Superior temporal gyrus (tissue), 1 donor: ENCODE measurements around the gene SAP30BP.
A peak's percentile ranks its signal among the peaks of the same experiment; 100 is the strongest.

ENCODE experiments used
- DNase-seq: peaks from one replicate; pipeline ENCODE4 v3.0.0-alpha.2; 2016; ENCODE audit errors: extremely low spot score

The SAP30BP gene

DNA sequence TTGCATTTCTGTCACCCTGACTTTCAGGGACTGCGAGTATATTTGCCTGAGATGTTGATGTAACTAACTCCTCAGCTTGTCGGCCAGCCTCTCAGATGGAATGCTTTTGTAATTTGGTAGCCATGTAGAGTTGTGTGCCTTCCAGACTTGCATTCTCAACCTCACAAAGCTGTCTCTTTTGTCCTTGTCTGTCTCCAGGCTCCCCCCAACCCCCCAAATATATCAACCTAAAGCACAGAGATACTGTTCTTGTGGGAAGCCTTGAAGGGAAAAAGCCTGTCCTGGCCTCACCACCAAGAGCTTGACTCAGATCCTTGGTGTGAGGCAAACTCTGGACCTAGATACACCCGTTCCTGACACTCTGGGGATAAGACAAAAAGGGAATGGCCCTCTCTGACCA, 18.4 kb downstream of the SAP30BP start:
- DNase-seq: no peak

- peak; percentile 34 for DNase-seq
Observed at GRCh38 chr17:75688209-75688825, 21.2 kb downstream of the SAP30BP start.

GRCh38 chr17:75689441-75689873, 22.3 kb downstream of the SAP30BP start:
- no peak for DNase-seq

- no peak for DNase-seq
Observed at GRCh38 chr17:75691371-75691791, 24.2 kb downstream of the SAP30BP start.

DNA sequence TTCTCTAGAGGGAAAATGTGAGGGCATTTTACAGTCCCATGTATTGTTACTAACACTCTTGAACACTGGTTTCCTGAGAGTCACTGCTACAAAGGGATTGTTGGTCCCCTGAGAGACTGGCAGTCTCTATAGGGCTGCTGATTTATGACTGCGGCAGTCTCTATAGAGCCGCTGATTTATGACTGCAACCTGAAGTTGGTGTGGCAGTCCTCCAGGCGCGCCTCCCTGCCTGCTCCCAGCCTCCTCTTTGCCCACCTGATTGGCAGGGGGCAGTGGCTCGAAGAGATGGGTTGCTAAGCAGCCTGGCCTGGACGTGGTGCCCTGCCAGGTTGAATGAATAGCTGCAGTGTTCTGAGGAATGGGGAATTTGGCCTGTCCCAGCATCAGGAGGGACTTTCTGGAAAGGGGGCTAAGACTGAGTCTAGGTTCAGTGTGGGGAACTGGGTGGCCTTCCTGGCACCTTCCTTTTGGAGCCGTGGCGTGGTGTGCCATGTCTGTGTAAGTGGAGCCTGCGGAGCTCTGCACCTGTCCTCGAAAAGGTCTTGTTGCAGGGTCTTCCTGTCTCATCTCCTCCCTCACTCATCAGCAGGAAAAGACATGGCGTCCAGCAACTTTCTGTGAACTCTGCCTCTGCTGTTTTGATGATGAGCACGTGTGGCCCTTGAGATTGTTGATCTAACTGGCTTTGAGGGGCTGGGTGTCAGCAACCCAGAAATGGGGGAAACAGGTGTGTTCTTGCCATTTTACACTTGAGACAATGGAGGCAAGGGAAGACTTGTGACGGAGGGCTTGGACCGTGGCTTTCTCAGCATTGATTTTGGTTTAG, 24.9 kb downstream of the SAP30BP start:
- peak; percentile 69 for DNase-seq

- peak; percentile 41 for DNase-seq
Observed at GRCh38 chr17:75692976-75693375, 25.8 kb downstream of the SAP30BP start.

DNA sequence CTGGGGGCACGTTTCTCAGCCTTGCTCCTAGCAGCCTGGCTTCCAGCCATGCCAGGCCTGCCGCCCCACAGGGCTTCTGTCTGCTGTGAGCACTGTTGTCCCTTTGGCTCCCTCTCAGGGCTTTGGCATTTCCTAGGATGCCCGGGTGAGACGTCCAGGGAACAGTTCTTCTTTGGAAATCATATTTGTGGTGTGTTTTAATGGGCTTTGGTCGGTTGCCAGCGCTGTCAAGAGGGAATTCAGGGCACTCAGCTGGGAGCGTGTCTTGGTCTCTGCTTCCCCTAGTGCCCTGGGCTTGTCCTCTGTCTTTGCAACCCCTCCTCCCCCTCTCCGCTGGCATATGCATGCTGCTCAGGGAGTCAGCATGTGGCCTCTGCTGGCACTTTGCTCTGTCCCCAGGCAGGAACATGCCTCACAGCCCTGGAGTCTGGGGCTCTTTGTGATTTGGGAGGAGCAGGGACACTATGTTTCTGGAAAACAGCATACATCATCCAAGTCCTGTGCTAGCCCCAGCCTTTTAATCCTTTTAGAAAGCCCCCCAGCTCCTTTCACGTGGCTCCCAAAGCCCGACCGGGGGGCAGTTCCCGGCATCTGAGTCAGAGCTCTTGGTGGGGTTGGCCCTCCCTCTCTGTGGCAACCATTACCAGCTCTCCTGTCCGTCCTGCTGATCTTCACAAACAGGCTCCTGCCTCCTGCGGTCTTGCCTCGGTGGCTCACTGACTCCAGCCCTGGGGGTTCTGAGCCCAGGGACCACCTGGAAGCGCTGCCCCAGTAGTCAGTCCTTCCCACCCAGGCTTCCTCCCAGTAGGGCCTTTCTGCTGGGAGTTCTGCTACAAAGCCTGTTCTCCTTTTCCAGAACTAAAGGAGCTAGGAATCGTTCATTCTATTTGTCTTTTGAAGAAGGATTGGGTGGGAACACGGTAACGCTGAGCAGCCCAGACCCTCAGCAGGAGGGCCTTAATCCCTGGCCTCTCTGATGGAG, 26.7 kb downstream of the SAP30BP start:
- DNase-seq: peak; percentile 94

GRCh38 chr17:75694536-75694935, 27.4 kb downstream of the SAP30BP start:
- peak; percentile 60 for DNase-seq

DNA sequence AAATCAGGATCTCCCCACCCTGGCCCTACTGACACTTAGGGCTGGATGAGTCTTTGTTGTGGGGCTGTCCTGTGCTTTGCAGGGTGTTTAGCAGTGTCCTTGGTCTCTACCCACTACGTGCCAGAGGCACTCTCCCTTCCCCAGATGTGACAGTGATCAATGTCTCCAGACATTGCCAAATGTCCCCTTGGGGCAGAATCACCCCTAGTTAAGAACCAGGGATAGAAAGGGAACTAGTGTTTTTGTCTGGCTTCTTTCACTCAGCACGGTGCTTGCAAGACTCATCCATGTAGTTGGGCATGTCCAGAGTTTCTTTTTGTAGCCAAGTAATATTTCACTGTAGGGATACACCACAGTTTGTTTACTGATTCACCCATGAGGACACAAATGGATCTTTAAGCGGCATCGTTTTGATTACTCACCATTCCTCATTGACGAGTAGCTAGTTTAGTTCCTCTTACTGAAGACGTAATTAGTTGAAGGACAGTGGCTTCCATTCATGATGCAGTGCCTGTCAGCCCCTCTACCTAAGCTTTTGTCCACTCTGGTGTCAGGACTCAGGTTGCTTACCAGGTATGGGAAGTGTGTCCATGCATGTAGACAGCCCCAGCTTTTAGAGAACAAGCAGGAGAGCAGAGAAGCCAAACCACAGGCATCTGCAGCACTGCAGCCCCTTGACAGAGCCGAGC, 28.1 kb downstream of the SAP30BP start:
- DNase-seq: peak; percentile 67

DNA sequence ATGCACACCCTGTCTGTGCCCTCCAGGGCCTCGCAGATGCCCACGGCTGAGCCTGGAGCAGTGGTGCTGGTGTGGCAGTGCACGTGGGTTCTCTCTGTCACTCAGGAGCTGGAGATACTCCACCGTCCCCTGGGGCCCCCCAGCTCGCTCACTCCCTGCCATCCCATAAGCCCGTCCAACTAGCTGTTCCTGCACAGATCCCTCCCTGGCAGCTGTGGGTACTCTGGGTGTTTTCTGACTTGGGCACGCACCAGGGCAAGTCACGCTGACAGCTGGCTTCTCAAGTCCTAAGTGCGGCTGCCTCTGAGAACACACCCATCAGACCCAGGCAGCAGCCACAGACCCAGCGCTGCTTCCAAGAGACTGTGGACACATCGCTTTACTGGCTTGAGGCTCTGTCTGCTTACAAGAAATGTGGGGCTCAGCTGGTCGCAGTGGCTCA, 28.7 kb downstream of the SAP30BP start:
- DNase-seq: peak; percentile 60

- DNase-seq: peak; percentile 92
Observed at GRCh38 chr17:75697651-75698291, 30.6 kb downstream of the SAP30BP start.

- DNase-seq: no peak
Observed at GRCh38 chr17:75698659-75699058, 31.5 kb downstream of the SAP30BP start.

DNA sequence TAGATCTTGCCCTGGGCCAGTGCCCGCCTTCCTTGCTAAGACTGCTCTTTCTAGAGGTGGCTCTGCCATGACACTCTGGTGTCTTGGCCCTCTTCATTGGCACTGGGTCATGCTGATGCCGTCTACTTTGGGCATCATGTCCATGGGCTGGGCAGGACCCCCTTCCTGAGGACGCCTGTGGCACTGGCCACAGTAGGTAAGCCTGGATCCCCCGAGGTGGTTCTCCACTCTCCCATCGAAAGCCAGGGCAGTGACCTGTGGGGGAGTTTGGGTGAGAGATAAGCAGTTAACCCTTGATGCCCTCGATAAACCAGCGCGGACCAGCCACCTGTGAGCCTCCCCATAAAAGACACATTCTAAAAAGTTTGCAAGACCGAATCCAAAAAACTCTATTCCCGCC, 34.1 kb downstream of the SAP30BP start:
- no peak for DNase-seq

DNA sequence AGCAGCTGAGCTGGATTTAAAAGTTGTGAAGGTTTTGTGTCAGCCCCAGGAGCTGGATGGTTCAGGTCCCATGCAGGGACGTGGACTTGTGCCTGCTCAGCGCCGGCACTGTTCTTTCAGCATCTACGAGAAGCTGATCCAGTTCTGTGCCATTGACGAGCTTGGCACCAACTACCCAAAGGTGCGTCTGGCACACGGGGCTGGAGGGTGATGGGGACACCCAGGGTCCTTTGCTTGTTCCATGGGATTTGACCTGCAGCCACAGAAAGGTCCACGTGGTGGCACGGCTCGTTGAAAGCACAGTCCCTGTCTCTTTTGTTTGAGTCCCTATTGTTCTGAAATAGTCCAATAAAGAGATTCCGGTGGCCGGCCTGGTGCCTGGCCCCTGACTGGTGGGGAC, 36.1 kb downstream of the SAP30BP start:
- DNase-seq: no peak

- no peak for DNase-seq
Observed at GRCh38 chr17:75703591-75703990, 36.5 kb downstream of the SAP30BP start.

GRCh38 chr17:75704963-75705875, 38.1 kb downstream of the SAP30BP start:
- no peak for DNase-seq

- DNase-seq: no peak
Observed at GRCh38 chr17:75706042-75706728, 39.0 kb downstream of the SAP30BP start.

DNA sequence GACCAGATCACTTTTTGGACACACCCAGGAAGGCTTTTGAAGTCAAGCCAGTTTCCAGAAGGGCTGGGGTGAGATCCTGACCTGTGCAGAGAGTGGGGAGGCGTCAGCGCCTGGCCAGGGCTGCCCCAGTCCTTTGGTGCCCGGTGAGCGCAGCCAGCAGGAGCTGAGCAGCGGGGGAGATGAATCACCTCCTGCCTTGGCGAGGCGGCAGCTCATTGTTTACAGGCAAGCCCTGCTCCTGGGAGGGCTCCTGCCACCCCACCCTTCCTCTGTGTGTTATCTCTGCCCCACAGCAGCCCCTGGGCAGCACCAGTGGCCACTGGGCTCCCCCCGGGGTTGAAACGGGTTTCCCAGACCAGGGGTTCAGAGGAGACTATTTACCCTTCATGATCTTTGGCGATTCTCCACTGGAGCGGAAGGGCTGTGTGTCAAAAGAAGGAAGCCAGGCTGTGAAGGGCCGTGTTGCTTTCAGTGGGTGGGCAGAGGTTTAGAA, 40.0 kb downstream of the SAP30BP start:
- DNase-seq: no peak

DNA sequence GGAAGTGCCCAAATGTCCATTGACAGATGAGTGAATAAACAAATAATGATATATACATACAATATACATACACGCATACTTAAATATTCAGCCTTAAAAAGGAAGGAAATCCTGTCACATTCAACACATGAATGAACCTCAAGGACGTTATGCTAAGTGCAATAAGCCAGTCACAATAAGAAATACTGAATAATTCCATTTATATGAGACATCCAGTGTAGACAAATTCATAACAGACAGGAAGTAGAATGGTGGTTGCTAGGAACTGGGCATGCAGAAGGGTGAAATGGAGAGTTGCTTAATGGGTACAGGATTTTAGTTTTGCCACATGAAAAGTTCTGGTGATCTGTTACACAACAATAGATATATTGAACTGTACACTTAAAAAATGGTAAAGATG, 45.3 kb downstream of the SAP30BP start:
- DNase-seq: no peak
